ENCODE data around the gene INTS1. TPM values are rescaled to one million over a fixed set of nuclear protein-coding genes. Genes with fewer than 3 reads are reported as not detected.

The INTS1 gene
- total RNA-seq, 1 donor from 2014 or later: 81.9 TPM

DNA sequence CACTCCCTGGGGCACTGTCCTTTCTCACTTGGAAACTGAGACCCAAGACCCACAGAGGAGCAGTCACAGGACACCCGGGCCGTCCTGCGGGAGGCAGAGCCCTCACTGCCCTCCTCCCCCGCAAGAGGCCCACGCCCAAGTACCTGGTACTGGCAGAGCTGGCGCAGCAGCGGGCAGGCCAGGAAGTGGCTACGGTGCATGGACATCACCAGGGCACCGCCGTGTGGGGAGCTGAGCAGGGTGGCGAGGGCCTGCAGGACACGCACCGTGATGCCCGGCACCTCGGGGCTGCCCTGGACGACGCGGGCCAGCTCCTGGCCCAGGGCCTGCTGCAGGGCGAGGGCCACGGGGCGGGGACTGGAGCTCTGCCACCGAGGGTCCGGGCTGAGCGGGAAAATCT lies 24.9 kb downstream of the INTS1 start:
- H3K9me3 Mint-ChIP-seq (ENCODE audit: unreplicated experiment): no peaks in the 10 kb centered on the region
- H3K36me3 ChIP-seq (ENCODE audit: insufficient read depth, low read length): peaks cover 2% of the 10 kb centered on the region
- H3K4me2 ChIP-seq (ENCODE audit: low read length): no peak overlapping the region
- FAIRE-seq: no peak
- no peak overlapping the region for H3K4me3 Mint-ChIP-seq (ENCODE audit: unreplicated experiment)
- H3K27me3 Mint-ChIP-seq (ENCODE audit: low read depth, unreplicated experiment): no peaks in the 10 kb centered on the region
- H3K4me3 ChIP-seq (ENCODE audit: insufficient read depth, low read depth, low read length): no peak overlapping the region
- H3K27me3 ChIP-seq (ENCODE audit: insufficient read depth, low read length): no peaks in the 10 kb centered on the region
- no peaks in the 10 kb centered on the region for H4K20me1 ChIP-seq (ENCODE audit: insufficient read depth, low read length)
- H2AFZ ChIP-seq (ENCODE audit: low read depth, low read length): no peak overlapping the region
- H3K4me1 Mint-ChIP-seq (ENCODE audit: low read depth, unreplicated experiment): no peaks in the 10 kb centered on the region
- H3K9me3 ChIP-seq (ENCODE audit: insufficient read depth, low read depth, low read length): no peaks in the 10 kb centered on the region
- no peaks in the 10 kb centered on the region for H3K4me1 ChIP-seq (ENCODE audit: insufficient read depth, low read length)
- no peak overlapping the region for H3K9ac ChIP-seq (ENCODE audit: low read length)
- H3K27ac ChIP-seq (ENCODE audit: low read depth, low read length): no peak overlapping the region
- no peaks in the 10 kb centered on the region for H3K36me3 Mint-ChIP-seq (ENCODE audit: low read depth, unreplicated experiment)
- no peak for DNase-seq (ENCODE audit: low read depth)
- no peak for TF ChIP-seq EZH2 (IDR thresholded peaks at IDR 0.05; ENCODE audit: insufficient read depth, low read length)
- TF ChIP-seq, protein P1, sequence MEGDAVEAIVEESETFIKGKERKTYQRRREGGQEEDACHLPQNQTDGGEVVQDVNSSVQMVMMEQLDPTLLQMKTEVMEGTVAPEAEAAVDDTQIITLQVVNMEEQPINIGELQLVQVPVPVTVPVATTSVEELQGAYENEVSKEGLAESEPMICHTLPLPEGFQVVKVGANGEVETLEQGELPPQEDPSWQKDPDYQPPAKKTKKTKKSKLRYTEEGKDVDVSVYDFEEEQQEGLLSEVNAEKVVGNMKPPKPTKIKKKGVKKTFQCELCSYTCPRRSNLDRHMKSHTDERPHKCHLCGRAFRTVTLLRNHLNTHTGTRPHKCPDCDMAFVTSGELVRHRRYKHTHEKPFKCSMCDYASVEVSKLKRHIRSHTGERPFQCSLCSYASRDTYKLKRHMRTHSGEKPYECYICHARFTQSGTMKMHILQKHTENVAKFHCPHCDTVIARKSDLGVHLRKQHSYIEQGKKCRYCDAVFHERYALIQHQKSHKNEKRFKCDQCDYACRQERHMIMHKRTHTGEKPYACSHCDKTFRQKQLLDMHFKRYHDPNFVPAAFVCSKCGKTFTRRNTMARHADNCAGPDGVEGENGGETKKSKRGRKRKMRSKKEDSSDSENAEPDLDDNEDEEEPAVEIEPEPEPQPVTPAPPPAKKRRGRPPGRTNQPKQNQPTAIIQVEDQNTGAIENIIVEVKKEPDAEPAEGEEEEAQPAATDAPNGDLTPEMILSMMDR (IDR thresholded peaks at IDR 0.05; ENCODE audit: insufficient read depth, low read depth, low read length): no peak
- H3K79me2 ChIP-seq (ENCODE audit: insufficient read depth, low read length): no peaks in the 10 kb centered on the region
- H3K27ac Mint-ChIP-seq (ENCODE audit: unreplicated experiment): no peak overlapping the region

- no peak overlapping the region for H3K27ac ChIP-seq (ENCODE audit: low read depth, low read length)
- no peaks in the 10 kb centered on the region for H3K36me3 Mint-ChIP-seq (ENCODE audit: low read depth, unreplicated experiment)
- no peaks in the 10 kb centered on the region for H3K27me3 ChIP-seq (ENCODE audit: insufficient read depth, low read length)
- TF ChIP-seq, protein P1 (IDR thresholded peaks at IDR 0.05; ENCODE audit: insufficient read depth, low read depth, low read length): no peak
- no peak for TF ChIP-seq EZH2 (IDR thresholded peaks at IDR 0.05; ENCODE audit: insufficient read depth, low read length)
- H3K36me3 ChIP-seq (ENCODE audit: insufficient read depth, low read length): peaks cover 1% of the 10 kb centered on the region
- DNase-seq (ENCODE audit: low read depth) (no peak), FAIRE-seq (no peak)
- H3K9ac ChIP-seq (ENCODE audit: low read length): no peak overlapping the region
- H3K4me3 Mint-ChIP-seq (ENCODE audit: unreplicated experiment): no peak overlapping the region
- no peaks in the 10 kb centered on the region for H3K9me3 Mint-ChIP-seq (ENCODE audit: unreplicated experiment)
- H3K27ac Mint-ChIP-seq (ENCODE audit: unreplicated experiment): no peak overlapping the region
- no peaks in the 10 kb centered on the region for H3K4me1 Mint-ChIP-seq (ENCODE audit: low read depth, unreplicated experiment)
- no peaks in the 10 kb centered on the region for H3K4me1 ChIP-seq (ENCODE audit: insufficient read depth, low read length)
- H3K27me3 Mint-ChIP-seq (ENCODE audit: low read depth, unreplicated experiment): no peaks in the 10 kb centered on the region
- H3K4me2 ChIP-seq (ENCODE audit: low read length): no peak overlapping the region
- H4K20me1 ChIP-seq (ENCODE audit: insufficient read depth, low read length): peaks cover 4% of the 10 kb centered on the region
- H3K4me3 ChIP-seq (ENCODE audit: insufficient read depth, low read depth, low read length): no peak overlapping the region
- H3K9me3 ChIP-seq (ENCODE audit: insufficient read depth, low read depth, low read length): no peaks in the 10 kb centered on the region
- no peaks in the 10 kb centered on the region for H3K79me2 ChIP-seq (ENCODE audit: insufficient read depth, low read length)
- H2AFZ ChIP-seq (ENCODE audit: low read depth, low read length): no peak overlapping the region
Observed at GRCh38 chr7:1478480-1478879, 25.7 kb downstream of the INTS1 start.

DNA sequence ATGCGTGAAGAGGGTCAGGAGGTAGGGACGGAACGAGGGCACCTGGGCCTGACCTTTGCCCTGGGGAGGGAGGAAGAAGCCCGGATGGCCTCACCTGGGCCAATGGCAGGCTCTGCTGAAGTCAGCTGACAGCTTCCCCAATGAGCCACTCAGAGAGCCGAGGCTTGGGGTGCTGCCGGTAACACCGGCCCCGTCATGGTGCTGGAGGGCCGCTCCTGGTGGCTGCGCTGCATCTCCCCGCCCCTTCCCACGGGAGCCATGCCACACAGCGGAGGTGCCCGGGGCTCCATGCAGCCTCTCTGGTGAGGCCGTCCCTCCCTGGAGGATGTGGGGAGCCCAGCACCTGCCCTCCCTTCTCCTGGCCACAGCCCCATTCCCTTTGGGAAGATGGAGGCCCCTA lies 27.3 kb downstream of the INTS1 start:
- FAIRE-seq: no peak

More for the DNA sequence above, 27.3 kb downstream of the INTS1 start:
- Histone ChIP-seq H3K79me2 (ENCODE audit: insufficient read depth, low read length) (no peaks in the 10 kb centered on the region), H3K27ac (ENCODE audit: low read depth, low read length) (no peak overlapping the region), H4K20me1 (ENCODE audit: insufficient read depth, low read length) (peaks cover 6% of the 10 kb centered on the region), H3K4me1 (ENCODE audit: insufficient read depth, low read length) (no peaks in the 10 kb centered on the region), H3K4me3 (ENCODE audit: insufficient read depth, low read depth, low read length) (no peak overlapping the region), H2AFZ (ENCODE audit: low read depth, low read length) (no peak overlapping the region), H3K9ac (ENCODE audit: low read length) (no peak overlapping the region), H3K36me3 (ENCODE audit: insufficient read depth, low read length) (peaks cover 2% of the 10 kb centered on the region), H3K4me2 (ENCODE audit: low read length) (no peak overlapping the region), H3K27me3 (ENCODE audit: insufficient read depth, low read length) (no peaks in the 10 kb centered on the region), H3K9me3 (ENCODE audit: insufficient read depth, low read depth, low read length) (no peaks in the 10 kb centered on the region)
- H3K4me1 Mint-ChIP-seq (ENCODE audit: low read depth, unreplicated experiment): no peaks in the 10 kb centered on the region
- H3K27me3 Mint-ChIP-seq (ENCODE audit: low read depth, unreplicated experiment): no peaks in the 10 kb centered on the region
- H3K36me3 Mint-ChIP-seq (ENCODE audit: low read depth, unreplicated experiment): no peaks in the 10 kb centered on the region
- no peak overlapping the region for H3K4me3 Mint-ChIP-seq (ENCODE audit: unreplicated experiment)
- TF ChIP-seq EZH2 (IDR thresholded peaks at IDR 0.05; ENCODE audit: insufficient read depth, low read length): no peak
- TF ChIP-seq, protein P1 (IDR thresholded peaks at IDR 0.05; ENCODE audit: insufficient read depth, low read depth, low read length): no peak
- H3K27ac Mint-ChIP-seq (ENCODE audit: unreplicated experiment): no peak overlapping the region
- DNase-seq (ENCODE audit: low read depth): no peak
- no peaks in the 10 kb centered on the region for H3K9me3 Mint-ChIP-seq (ENCODE audit: unreplicated experiment)
